Testis (tissue), 3 donors: ENCODE results near the gene FCHO2. TPM values are rescaled to one million over a fixed set of nuclear protein-coding genes. Genes with fewer than 3 reads are reported as not detected.

Experiments used
- DNase-seq: peaks from one replicate; pipeline ENCODE4 v3.0.0-alpha.2; 2019
- H3K27ac ChIP-seq, 2 donors: fragments of 200-600 bp; sonication (generic); one replicate each; pipeline ENCODE4 v1.5.1; 2019
- H3K27me3 ChIP-seq: fragments of 200-600 bp; sonication (generic); one replicate; pipeline ENCODE4 v1.5.1; 2019
- H3K36me3 ChIP-seq: fragments of 200-600 bp; sonication (generic); one replicate; pipeline ENCODE4 v1.5.1; 2017; ENCODE audit warnings: low read depth; ENCODE audit errors: missing control alignments
- H3K4me1 ChIP-seq: fragments of 200-600 bp; sonication (generic); one replicate; pipeline ENCODE4 v1.5.1; 2019
- H3K4me3 ChIP-seq, 2 donors: fragments of 200-600 bp; sonication (generic); one replicate each; pipeline ENCODE4 v1.5.1; 2017 to 2019
- H3K9me3 ChIP-seq: fragments of 200-600 bp; sonication (generic); one replicate; pipeline ENCODE4 v1.5.1; 2017
- POLR2A ChIP-seq: fragments of 450-650 bp; IDR thresholded peaks from one replicate; pipeline ENCODE4 v1.6.1; 2017; ENCODE audit warnings: antibody characterized with exemption, mild to moderate bottlenecking, moderate library complexity
- WGBS, 2 donors: methylation state at CpG; one replicate each; pipeline ENCODE4 v1.1.5; 2018; 5-methylcytosine and 5-hydroxymethylcytosine counted together
- intact Hi-C: fragments of 100-400 bp; cut with DNase I; formaldehyde crosslinking; loops from one replicate; pipeline ENCODE4 v1.15.1; 2023; ENCODE audit warnings: low total_unique reads
- polyA plus RNA-seq: library from polyadenylated mRNA; stranded (reverse); fragments of 350-450 nt; fragmentation: Illumina TruSeq; extraction: RNeasy Lipid Tissue Mini Kit (QIAGEN cat#74804); gene quantifications from one replicate; pipeline ENCODE4 v1.2.3, GENCODE V29; 2014; ENCODE audit warnings: low read depth, low replicate concordance; ENCODE audit not compliant: insufficient read depth
- total RNA-seq, 2 donors: library from RNA; depleted of rRNA; stranded (reverse); fragments of >200 nt; gene quantifications; one replicate each; pipeline ENCODE4 v1.2.3, GENCODE V29; 2016
- TF ChIP-seq, protein P1 (sequence below), 3 experiments: fragments of 450-650 bp in 2 of 3; fragments of 200-600 bp in 1 of 3; sonication (generic) in 1 of 3; IDR thresholded peaks; one replicate each; pipeline ENCODE4 v1.5.1; 2016 to 2019; ENCODE audit warnings: antibody characterized with exemption in 3 of 3, mild to moderate bottlenecking in 2 of 3, moderate library complexity in 1 of 3

Gene FCHO2
- total and polyA plus RNA-seq, 3 donors from 2014 or later: 8.7 to 20.6 (median 18.7) TPM

DNA sequence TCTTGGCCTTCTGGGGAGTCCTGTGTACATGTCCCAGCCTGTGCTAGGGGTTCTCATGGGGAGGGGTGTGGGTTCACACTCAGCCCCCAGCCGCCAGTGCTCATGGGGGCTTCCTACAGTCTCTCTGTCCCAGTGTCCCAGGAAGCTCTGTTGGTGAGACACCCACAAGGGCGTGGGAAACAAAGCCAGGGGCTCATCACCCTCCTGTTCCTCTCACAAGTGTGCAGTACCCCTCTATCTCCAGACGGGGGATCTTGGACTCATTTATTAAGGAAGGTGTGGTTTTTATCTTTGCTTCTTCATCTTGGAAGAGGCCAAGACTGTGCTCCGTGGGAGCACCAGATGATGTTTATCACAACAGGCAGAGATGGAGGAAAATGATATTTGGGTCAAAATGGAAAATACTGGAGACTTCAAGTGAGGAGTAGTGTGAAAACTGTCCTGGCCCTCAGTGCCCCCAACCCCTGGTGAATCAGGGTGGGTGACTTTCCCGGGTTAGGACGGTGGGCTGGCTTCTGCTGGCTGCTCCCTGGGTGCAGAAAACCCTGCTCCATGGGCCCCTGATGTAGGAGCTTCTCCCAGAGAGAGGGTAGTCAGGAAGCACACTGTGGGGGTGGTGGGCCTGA, 179.7 kb downstream of the FCHO2 start:
- no peaks in the 10 kb centered on the region for H3K4me1 ChIP-seq
- no peak for DNase-seq
- H3K9me3 ChIP-seq: no peaks in the 10 kb centered on the region
- H3K36me3 ChIP-seq: no peaks in the 10 kb centered on the region
- intact Hi-C loops: no loop called here
- WGBS, 2 donors: 45 to 63% methylated on average over 6 of the region's 6 CpGs
- no peaks in the 10 kb centered on the region for H3K27me3 ChIP-seq
- TF ChIP-seq, protein P1, sequence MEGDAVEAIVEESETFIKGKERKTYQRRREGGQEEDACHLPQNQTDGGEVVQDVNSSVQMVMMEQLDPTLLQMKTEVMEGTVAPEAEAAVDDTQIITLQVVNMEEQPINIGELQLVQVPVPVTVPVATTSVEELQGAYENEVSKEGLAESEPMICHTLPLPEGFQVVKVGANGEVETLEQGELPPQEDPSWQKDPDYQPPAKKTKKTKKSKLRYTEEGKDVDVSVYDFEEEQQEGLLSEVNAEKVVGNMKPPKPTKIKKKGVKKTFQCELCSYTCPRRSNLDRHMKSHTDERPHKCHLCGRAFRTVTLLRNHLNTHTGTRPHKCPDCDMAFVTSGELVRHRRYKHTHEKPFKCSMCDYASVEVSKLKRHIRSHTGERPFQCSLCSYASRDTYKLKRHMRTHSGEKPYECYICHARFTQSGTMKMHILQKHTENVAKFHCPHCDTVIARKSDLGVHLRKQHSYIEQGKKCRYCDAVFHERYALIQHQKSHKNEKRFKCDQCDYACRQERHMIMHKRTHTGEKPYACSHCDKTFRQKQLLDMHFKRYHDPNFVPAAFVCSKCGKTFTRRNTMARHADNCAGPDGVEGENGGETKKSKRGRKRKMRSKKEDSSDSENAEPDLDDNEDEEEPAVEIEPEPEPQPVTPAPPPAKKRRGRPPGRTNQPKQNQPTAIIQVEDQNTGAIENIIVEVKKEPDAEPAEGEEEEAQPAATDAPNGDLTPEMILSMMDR (IDR thresholded peaks at IDR 0.05): peak in 1 of 3 experiments; percentile 21
- TF ChIP-seq POLR2A: no peak
- no peak overlapping the region for H3K4me3 ChIP-seq
- no peak overlapping the region for H3K27ac ChIP-seq

DNA sequence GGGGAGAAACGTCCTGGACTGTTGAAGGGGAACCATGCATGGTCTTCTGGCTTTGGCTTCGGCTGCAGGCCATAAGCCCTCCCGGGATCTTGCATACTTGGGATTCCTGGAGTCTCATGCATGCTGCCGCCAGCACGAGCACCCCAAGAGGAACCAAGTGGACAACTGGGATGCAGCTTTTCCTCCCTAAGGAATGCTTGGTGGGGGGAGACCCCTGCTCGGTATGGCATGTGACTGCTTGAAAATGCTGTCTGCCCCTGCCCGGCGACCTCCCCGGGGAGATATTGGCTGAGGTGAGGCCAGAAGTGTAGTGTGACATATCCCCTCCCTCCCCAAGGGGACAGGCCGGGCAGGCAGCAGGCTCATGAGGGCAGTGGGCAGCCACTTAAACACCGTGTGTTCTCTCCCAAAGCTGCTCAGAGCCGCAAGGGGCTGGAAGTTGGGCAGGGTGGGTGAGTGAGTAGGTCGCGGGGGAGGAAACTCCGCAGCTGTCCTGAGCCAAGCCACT, 180.3 kb downstream of the FCHO2 start:
- WGBS, 2 donors: 21 to 44% methylated on average over 9 to 15 of the region's 15 CpGs
- Histone ChIP-seq H3K36me3 (no peaks in the 10 kb centered on the region), H3K27ac (no peak overlapping the region), H3K27me3 (no peaks in the 10 kb centered on the region), H3K4me1 (no peaks in the 10 kb centered on the region), H3K4me3 (no peak overlapping the region), H3K9me3 (no peaks in the 10 kb centered on the region)
- TF ChIP-seq POLR2A: no peak
- TF ChIP-seq, protein P1 (IDR thresholded peaks at IDR 0.05): no peak
- DNase-seq: no peak
- intact Hi-C loops: no loop called here

DNA sequence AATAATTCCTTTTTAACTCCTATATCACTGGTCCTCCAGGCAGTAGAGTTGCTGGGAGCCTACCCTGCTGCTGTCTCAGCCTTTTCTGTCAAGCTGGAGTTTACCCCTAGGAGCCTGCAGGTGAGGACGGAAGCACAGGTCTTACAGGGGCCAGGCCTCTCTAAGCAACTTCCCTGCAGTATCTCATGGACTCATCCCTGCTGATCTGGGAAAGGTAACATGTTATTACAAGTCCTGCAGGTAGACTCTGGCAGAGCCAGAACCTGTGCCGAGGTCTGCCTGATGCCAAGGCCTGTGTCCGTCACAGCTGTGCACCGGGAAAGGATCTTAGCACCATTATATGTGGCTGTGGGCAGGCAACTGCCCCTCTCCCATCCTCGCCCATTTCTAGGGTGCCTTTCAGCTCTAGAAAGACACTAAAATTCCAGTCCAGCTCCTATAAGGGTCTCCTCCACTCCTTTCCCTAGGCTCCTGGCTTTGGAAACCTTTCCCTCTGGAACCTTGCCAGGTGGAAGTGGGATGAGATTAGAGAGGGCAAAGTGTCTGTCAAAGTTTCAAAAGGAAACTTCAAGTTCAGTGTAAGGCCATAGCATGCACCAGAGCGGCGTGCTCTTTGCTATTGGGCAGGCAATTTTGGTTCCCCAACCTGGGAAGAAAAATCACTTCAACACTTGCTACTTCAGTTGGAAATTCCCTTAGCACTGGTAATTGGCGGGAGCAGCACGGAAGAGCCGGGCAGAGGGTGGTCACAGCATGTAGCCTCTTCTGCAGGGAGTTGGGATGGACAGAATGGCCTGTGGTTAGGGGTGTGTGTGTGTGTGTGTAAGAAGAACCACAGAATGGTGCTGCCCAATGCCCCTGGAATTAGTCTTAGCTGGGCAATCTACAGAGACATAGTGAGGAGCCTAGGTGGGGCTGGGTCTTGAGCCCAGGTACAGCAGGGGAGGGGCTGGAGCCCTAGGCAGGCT, 182.0 kb downstream of the FCHO2 start:
- Histone ChIP-seq H3K27me3 (no peaks in the 10 kb centered on the region), H3K4me3 (no peak overlapping the region), H3K27ac (no peak overlapping the region), H3K4me1 (no peaks in the 10 kb centered on the region), H3K9me3 (no peaks in the 10 kb centered on the region), H3K36me3 (no peaks in the 10 kb centered on the region)
- 57 to 81% methylated on average over 8 to 10 of the region's 10 CpGs for WGBS, 2 donors
- TF ChIP-seq, protein P1 (IDR thresholded peaks at IDR 0.05): no peak
- no peak for TF ChIP-seq POLR2A
- DNase-seq: no peak
- intact Hi-C loops: no loop called here

DNA sequence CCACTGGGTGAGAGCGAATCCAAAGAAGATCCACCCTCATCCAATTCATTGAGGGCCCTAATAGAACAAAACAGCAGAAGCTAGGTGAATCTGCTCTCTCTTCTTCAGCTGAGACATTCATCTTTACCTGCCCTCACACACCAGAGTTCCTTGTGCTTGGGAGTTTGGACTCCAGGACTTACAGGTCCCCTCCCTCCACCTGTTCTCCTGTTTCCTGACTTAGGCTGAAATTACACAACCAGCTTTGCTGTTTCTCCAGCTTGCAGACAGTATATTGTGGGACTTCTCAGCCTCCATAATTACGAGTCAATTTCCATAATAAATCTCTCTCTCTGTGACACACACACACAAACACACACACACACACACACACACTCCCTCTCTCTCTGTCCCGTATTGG, 183.6 kb downstream of the FCHO2 start:
- no peak for TF ChIP-seq POLR2A
- TF ChIP-seq, protein P1 (IDR thresholded peaks at IDR 0.05): no peak
- H3K9me3 ChIP-seq: no peaks in the 10 kb centered on the region
- 70 to 80% methylated on average over 3 of the region's 3 CpGs for WGBS, 2 donors
- intact Hi-C loops: no loop called here
- no peaks in the 10 kb centered on the region for H3K4me1 ChIP-seq
- no peaks in the 10 kb centered on the region for H3K36me3 ChIP-seq
- H3K4me3 ChIP-seq: no peak overlapping the region
- no peak for DNase-seq
- H3K27me3 ChIP-seq: no peaks in the 10 kb centered on the region
- H3K27ac ChIP-seq: no peak overlapping the region

Other genes starting within 250 kb of the FCHO2 start
- gene TNPO1, start 139.4 kb upstream of the FCHO2 start, total RNA-seq: 100 to 1,000 TPM; 120 to 132 TPM
- gene TNPO1, start 139.4 kb upstream of the FCHO2 start, polyA plus RNA-seq: 83.4 TPM
- gene TMEM171, start 164.5 kb downstream of the FCHO2 start, total RNA-seq: 1 to 10 TPM; 1.7 to 2.7 TPM
- 1.1 TPM for gene TMEM171, start 164.5 kb downstream of the FCHO2 start, polyA plus RNA-seq
- not detected for gene TMEM174, start 217.2 kb downstream of the FCHO2 start, total RNA-seq
- gene TMEM174, start 217.2 kb downstream of the FCHO2 start, polyA plus RNA-seq: not detected